GM19351 (cell line): ENCODE data around the gene TEX44.

Experiments
- ATAC-seq: cut with Tn5 transposase; IDR thresholded peaks from one replicate; pipeline ENCODE4 v1.9.1; 2021; ENCODE audit warnings: mild to moderate bottlenecking, moderate library complexity; ENCODE audit not compliant: unreplicated experiment

The TEX44 gene

GRCh38 chr2:231633241-231633976 is 40.7 kb downstream of the TEX44 start:
- no peak for ATAC-seq

- ATAC-seq: no peak
These were observed 41.7 kb downstream of the TEX44 start for GRCh38 chr2:231634412-231634811.

GRCh38 chr2:231634951-231635875 is 42.5 kb downstream of the TEX44 start:
- ATAC-seq: no peak

- ATAC-seq: no peak
These were observed 47.6 kb downstream of the TEX44 start for GRCh38 chr2:231640241-231640640.

GRCh38 chr2:231640641-231641111 is 48.0 kb downstream of the TEX44 start:
- ATAC-seq: no peak

- peak; percentile 69 for ATAC-seq
These were observed 50.2 kb downstream of the TEX44 start for GRCh38 chr2:231642631-231643494.

GRCh38 chr2:231643495-231643888 is 50.8 kb downstream of the TEX44 start:
- no peak for ATAC-seq
